Putamen (tissue), 1 donor: ENCODE measurements around the gene LBHD1.
"Not testable (repeated sequence)": the region's sequence is repeated elsewhere in the genome, so short reads cannot be mapped to it uniquely, and the experiment has no call there.

Source experiments
- DNase-seq: peaks from one replicate; pipeline ENCODE4 v3.0.0-alpha.2; 2016; ENCODE audit warnings: low spot score

LBHD1 gene

DNA sequence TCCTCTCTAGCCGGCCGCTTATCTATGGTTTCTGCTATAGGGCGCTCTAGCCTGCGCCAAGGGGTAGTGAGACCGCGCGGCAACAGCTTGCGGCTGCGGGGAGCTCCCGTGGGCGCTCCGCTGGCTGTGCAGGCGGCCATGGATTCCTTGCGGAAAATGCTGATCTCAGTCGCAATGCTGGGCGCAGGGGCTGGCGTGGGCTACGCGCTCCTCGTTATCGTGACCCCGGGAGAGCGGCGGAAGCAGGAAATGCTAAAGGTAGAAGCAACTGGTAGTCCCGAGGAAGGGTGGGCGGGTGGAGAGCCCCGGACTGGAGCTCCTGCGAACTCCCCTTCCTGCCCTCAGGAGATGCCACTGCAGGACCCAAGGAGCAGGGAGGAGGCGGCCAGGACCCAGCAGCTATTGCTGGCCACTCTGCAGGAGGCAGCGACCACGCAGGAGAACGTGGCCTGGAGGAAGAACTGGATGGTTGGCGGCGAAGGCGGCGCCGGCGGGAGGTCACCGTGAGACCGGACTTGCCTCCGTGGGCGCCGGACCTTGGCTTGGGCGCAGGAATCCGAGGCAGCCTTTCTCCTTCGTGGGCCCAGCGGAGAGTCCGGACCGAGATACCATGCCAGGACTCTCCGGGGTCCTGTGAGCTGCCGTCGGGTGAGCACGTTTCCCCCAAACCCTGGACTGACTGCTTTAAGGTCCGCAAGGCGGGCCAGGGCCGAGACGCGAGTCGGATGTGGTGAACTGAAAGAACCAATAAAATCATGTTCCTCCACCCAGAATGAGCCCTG lies at the start of gene LBHD1, which contains the start of gene UQCC3:
LBHD1 (minus strand) TSS at position 660 of the 782 bp plus-strand sequence. CDS start 2,236 bp downstream, outside the sequence.
UQCC3 (plus strand) TSS at position 66 of the 782 bp plus-strand sequence; CDS start at position 139, 73 bp downstream.
- peak; percentile 87 for DNase-seq

DNA sequence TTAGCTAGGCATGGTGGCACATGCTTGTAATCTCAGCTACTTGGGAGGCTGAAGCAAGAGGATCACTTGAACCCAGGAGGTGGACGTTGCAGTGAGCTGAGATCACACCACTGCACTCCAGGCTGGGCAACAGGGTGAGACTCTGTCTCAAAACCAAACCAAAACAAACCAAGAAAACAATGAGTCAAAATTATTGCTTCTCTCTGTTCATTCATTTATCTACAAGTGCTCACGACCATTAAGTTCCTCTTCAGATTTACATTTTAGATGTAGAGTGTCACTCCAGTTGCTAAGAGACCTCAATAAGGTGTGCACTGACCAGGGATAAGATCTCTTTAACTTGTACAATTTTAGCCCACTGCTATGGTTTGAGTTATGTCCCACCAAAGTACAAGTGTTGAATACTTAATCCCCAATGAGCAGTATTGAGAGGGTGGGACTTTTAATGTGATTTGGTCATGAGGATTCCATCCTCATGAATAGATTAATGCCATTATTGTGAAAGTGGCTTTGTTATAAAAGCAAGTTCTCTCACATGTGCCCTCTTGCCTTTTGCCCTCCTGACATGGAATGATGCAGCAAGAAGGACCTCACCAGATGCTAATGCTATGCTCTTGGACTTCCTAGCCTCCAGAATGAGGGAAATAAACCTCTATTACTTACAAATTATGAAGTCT lies 47.4 kb upstream of the LBHD1 start:
- DNase-seq, result no peak

DNA sequence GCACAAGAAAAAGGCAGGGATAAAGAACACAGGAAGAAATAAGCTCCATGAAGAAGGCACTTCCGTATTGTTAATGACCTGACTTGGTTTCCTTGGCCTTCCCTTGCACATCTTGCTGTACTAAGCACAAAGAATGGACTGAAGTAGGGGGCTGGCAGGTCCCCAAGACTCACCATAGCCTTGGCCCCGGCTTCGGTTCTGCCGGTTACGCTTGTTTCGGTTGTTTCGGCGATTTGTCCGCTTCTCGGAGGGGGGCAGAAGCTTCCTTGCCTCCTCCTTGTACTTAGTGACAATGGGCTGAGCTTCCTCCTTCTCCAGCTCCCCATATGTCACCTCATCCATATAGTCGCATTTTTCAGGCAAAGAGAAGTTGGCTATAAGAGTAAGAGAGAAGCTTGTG lies 44.7 kb upstream of the LBHD1 start:
- DNase-seq, result no peak

DNA sequence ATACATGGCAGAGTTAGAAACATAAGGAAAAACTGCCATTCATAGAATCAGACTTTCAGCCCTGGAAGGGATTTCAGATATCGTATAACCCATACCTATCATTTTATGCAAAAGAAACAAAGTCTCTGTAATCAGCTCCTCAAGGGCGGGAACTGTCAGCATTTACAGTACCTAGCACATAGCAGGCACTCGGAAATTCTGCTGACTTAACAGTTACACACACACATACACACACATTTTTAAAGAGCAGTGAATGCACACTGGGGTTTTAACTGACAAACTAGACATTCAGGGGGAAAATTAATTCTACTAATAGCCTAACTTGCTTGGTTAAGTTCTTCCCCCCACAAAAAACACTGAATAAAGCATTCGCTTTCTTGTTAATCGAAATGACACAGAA lies 44.1 kb upstream of the LBHD1 start:
- DNase-seq, result no peak

DNA sequence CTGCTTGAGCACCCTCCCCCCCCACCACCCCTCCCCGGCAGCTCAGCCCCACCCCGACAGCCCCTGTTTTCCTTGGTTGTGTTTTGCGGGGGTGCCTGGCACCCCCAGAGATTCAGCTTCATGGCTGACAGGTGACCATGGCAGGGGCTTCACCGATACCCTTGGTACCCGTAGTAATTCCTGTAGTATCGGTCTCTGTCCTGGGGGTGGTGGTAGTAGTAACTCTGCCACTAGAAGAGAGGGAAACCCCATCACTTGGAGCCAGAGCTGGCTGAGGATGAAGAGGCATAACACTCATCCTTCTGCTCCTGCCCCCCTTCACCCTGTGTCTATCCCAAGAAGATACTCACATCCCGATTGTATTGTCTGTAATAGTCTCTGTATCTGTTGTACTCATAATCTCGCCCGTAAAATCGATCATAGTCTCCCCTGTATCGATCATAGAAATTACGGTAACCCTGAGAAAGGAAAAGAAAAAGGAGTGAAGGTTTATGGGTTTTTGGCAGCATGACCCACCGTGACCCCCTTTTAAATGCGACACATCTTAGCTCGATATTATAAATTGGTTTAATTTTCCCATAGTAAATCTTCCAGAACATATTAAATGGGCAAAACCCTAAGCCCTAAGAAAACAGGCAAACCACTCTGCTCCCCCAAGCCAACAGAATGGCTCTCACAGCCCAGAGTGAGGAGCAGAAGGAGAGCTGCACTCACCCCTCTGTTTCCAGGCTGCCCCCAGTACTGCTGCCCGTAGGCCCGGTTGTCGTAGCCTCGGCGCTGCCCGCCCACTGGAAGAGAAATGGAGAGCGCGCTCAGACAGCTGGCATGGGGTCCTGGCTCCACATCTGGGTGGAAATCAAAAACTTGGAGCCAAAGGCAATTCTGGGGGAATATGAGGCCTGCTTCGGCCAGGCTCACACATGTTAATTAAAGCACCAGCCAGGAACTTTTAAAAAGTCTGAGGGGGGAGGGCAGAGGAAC lies 43.4 kb upstream of the LBHD1 start:
- no peak for DNase-seq

DNA sequence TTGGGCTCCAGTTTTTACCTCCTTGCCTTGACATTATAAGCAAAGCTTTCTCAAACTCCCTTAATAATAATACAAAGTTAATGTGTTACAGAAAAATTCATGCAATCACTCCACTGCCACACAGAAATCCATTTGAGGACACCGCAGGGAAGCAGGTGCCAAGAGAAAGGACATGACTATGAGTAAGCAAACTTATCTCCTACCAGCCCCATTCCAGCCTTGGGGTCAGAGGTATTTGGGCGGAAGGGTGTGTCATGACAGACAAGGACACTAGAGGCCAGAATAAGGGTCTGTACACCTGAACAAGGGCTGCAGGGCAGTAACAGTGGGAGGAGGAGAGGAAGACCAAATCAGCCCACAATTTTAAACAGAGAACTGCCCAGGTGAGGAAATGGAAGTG lies 41.3 kb upstream of the LBHD1 start:
- DNase-seq, result no peak

DNA sequence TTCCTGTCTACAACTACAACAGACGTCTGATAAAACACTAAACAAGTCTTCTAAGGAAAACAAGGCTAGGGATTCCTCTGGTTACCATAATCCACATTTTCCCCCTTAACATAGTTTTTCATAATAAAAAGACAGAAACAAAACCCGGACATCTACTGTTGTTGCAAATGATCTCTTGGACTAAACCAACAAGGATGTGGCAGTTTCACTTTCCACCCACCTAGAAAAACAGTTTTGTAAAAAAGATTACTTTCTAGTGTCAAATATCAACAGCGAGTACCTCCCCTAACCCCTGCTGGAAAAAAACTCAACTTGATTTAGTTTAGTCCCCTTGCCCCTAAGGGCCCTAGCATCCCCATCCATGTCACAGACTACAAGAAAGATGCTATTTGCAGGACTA lies 40.8 kb upstream of the LBHD1 start:
- DNase-seq, result no peak

DNA sequence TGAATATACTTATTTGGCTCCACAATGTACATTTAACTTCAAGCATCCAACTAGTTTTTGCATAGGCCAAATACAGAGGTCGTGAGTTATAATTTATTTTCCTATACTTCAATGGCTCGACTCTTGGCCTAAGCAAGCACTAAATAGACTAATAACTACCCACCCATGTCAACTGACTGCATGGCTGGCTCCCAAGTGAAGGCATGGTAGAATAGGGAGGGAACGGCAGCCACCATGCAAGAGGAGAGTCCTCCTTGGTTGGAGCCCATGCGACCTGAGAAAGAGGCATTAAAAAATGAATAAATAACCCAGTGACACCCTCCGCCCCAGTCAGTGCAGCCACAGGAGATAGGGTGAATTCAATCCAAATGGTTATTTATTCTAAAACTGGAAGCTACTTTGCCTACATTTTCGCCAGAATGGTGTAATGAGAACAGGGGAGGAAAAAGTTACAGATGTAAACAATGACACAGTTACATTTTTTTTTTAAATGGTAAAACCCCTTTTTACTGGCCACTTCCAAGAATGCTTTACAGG lies 40.3 kb upstream of the LBHD1 start:
- DNase-seq, result no peak

DNA sequence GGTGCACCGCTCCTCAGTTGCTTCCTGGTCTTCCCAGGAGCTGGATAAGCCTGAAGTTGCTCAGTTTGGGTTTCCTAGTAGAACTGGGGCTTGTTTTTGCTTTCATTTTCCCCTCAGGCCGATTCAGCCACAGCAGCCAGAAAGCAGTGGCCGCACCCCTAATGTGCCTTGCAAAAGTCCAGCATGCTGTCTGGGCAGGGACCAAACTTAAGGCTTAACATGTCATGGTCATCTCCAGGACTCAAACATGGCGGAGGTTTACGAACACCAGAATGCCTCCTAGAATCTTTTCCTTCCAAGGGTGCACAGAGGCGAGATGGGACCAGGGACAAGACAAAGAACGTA lies 37.9 kb upstream of the LBHD1 start:
- DNase-seq, result no peak

DNA sequence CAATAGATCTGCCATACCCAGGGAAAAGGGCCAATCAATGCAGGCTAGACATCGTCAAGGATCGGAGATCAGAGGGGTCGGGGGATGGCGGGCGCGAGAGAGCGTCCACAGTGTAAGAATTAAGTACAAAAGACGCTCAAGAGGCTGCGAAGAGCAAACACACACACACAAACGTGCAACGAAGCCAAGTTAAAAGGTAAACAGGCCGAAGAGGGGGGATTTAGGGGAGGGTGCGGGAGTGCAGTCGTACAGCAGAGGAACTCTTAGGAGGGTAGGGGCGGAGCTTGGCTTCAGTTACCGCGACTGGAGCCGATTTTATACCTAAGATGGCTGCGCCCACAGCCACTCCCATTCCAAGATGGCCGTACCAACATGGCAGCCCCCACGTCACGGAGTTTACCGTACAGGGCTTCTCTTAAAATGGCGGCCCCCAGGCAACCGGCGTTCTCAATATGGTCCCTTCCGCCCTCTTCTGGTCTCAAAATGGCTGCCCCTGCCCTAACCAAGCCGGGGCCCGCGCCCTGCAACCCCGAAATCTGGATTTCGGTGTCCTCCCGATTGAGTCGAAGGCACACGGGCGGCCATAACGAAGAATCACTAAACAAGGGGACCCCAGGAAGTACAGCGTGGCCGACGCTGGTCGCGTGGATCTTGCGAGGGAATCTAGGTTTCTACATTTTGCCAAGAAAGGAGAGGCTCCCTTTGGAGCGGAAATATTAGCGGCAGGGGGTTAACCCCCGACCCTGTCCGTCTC lies 37.4 kb upstream of the LBHD1 start:
- peak; percentile 99 for DNase-seq

DNA sequence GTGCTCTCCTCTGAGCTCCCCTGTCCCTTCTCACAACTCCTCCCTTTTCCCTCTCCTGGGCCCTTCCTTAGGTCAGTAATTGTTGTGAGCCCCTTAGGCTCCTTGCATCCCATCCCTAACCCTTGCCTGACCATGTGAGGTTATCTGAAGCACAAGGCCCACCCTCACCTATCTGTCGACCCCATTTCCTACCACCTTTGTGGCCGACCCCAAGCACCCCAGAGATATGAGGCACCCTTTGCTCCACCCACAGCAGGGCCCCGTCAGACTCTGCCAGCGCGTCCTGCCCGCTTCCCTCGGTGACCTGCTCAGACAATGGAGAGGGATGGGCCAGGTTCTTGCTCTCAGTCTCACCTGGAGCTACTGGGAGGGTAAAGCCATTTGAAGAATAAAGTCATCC lies 36.7 kb upstream of the LBHD1 start:
- peak; percentile 28 for DNase-seq

DNA sequence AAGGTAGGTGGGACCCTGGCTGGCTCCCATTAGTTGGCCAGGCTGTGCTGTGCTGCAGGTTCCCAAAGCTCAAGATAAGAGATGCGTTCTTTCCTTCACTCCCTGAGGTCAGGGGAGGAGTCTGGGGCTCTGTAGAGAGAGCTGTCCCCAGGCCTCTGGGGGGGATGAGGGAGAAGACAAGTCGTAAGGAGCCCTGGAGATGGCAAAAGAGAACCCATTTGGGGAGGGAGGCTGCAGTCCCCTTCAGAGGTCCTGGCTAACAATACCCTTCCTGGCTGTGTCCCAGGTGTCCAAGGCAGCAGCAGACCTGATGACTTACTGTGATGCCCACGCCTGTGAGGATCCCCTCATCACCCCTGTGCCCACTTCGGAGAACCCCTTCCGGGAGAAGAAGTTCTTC lies 36.3 kb upstream of the LBHD1 start:
- DNase-seq, result no peak

DNA sequence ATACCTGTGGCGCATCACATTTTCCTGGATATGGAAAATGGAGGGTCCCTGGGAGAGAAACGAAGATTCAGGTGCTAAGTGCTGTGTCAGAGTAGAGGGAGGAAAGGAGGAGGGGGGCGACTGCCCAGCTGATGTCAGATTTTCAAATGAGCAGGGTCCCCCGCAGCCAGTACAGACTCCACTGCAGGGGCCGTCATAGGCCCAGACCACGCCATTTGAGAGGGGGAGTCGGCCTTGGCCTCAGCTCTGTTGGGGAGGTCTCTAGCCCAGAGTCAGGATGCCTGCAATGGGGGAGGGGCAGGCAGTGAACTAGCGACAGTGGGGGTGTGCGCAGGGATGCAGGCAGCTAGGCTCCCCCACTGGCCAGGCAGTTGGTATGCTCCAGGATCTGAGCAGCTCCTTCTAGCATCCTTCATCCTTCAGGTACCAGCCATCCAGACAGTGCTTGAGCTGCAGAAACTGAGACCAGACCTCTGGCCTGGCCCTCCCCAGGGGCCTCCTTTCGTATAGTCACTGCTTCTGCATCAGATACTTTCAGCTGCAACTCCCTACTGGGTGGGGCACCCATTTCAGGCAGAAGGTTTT lies 35.3 kb upstream of the LBHD1 start, which contains the start of the genes BSCL2 and GNG3:
BSCL2 (minus strand) TSS at position 148 of the 585 bp plus-strand sequence. CDS start 229 bp downstream, outside the sequence.
GNG3 (plus strand) TSS at position 400 of the 585 bp plus-strand sequence. CDS start 620 bp downstream, outside the sequence.
- peak; percentile 87 for DNase-seq

DNA sequence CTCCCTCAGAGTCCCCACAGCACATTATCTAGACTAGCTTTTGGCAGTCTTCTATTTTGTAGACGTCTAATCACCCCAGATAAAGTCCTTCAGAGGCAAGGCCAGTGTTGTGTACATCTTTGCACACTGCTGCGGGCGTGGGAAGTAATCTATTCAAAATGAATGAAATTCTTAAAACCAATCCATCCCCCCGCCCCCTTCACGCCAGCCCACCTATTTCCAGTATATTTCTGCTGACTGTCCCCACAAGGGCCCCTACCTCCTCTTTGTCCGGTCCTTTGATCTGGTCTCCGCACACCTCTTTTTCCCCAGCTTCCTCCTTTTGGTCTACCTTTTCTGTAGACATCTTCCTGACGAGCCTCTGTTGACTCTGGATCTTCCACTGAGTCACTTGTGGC lies 34.8 kb upstream of the LBHD1 start:
- no peak for DNase-seq

DNA sequence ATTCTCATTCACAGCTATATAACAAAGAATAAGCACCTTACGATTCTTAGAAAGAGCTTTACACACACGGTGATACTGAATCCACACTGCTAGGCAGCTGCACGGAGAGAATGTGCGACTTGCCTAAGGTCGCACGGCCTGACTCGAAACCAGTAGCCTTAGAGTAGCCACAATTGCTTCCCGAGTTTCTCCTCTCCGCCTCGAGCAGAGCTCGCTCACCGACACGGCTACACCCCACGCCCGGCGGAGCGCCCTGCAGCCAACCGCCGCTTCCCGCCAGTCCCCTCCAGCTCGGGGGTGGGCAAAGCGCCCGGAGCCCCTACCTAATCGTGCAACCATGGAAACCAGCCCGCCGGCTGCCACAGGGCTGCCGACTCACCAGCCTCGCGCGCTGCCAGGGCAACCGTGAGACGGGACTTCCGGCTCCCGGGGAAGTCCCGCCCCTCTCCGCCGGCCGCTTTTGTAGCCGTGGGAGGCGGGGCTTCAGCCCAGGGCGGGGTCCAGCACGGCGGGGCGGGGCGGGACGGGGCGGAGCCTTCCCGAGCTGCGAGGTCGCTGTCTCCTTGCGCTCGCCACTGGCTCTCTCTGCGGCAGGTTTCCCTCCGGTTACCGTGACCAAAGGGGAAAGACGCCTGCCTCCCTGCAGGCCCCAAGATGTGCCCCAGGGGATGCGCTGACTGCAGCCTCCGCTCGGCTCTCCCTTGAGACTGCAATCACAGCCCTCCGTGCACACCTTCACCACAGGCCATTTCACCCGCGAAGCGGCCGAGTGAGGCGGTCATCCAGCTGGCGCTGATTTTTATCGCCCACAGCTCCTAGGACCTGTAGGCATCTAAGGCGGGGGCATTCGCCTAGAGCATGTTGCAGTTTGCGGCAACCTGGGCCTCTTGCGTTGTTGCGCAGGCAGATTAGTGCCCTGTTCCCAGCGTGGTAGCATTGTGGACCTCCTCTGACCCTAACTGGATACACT lies 34.1 kb upstream of the LBHD1 start:
- peak; percentile 95 for DNase-seq

DNA sequence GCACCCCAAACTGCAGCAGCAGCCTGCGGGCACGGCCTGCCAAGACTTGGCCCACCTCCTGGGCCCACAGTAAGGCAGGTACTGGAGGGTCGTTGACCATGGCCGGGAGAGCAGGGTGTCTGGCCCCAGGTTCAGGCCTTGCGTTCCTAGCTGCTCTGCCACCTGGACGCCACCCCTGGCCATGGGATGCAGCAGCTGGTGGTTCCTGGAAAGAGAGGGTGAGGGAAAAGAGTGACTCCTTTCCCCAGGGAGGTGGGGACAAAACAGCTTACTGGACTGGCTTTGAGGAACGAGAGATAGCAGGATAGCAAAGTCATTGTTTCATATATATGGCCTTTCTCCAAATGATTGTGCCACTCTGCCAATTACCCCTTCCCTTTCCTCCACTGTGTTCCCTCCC lies 33.3 kb upstream of the LBHD1 start:
- DNase-seq, result no peak

DNA sequence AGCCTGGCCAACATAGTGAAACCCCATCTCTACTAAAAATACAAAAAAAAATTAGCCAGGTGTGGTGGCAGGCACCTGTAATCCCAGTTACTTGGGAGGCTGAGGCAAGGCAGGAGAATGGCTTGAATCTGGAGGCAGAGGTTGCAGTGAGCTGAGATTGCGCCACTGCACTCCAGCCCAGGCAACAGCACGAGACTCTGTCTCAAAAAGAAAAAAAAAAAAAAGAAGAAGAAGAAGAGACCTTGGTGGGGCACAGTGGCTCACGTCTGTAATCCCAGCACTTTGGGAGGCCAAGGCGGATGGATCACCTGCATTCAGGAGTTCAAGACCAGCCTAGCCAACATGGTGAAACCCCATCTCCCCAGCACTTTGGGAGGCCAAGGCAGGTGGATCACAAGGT lies 31.9 kb upstream of the LBHD1 start:
- not testable (repeated sequence) for DNase-seq

DNA sequence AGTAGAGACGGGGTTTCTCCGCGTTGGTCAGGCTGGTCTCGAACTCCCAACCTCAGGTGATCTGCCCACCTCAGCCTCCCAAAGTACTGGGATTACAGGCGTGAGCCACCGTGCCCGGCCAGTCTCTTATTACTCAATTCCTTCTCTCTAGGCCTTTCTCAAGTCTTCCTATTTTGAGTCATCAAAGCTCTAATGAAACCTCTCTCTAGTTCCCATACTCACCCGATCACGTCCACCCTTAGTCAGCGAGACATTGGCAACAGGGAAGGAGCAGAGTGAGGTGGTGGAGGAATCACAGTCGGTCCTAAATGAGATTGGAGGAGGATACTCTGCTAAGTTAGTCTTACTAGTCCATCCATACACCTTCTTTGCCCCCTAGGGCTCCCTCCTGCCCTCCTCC lies 30.2 kb upstream of the LBHD1 start:
- DNase-seq, result no peak

DNA sequence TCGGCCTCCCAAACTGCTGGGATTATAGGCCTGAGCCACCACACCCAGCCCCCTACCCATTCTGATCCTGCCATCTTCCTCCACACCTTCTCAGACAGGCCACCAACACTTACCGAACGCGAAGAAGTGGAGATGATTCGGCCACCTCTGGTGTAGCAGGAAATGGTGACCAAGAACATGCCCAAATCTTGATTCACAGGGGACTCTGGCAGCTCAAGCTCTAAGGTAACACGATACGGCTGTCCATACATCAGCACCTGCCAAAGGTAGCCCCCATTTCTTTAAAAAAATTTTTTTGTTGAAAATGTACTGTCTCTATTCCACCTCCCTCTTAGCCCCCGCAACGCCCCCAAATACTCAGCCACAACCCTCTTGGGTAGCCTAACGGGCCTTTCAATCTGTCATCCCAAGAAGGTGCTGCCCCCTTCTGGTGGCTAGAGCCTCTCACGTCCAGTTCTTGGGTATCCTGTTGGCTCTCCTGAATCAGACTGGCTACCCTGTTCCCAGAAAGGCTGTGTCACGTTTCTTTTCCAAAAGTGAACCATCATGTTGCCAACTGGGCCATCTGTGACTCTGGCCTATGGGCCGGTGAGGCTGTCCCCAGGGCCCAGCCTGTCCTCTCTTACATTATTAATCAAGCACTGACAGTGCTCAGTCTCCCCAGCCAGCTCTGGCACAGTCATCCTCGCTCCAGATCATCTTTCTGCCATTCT lies 22.5 kb upstream of the LBHD1 start:
- peak; percentile 64 for DNase-seq
